GOT3 (cell line): ENCODE measurements around the gene IGF2BP2.
A peak's percentile ranks its signal among the peaks of the same experiment; 100 is the strongest.
"Not testable (repeated sequence)": the region's sequence is repeated elsewhere in the genome, so short reads cannot be mapped to it uniquely, and the experiment has no call there.

ENCODE experiments used
- DNase-seq: peaks from one replicate; lab custom pipeline; 2025; ENCODE audit warnings: mixed read lengths; lab: John Stamatoyannopoulos, UW

The IGF2BP2 gene

GRCh38 chr3:185661296-185661695 is 163.5 kb downstream of the IGF2BP2 start:
- DNase-seq = not testable (repeated sequence)

DNA sequence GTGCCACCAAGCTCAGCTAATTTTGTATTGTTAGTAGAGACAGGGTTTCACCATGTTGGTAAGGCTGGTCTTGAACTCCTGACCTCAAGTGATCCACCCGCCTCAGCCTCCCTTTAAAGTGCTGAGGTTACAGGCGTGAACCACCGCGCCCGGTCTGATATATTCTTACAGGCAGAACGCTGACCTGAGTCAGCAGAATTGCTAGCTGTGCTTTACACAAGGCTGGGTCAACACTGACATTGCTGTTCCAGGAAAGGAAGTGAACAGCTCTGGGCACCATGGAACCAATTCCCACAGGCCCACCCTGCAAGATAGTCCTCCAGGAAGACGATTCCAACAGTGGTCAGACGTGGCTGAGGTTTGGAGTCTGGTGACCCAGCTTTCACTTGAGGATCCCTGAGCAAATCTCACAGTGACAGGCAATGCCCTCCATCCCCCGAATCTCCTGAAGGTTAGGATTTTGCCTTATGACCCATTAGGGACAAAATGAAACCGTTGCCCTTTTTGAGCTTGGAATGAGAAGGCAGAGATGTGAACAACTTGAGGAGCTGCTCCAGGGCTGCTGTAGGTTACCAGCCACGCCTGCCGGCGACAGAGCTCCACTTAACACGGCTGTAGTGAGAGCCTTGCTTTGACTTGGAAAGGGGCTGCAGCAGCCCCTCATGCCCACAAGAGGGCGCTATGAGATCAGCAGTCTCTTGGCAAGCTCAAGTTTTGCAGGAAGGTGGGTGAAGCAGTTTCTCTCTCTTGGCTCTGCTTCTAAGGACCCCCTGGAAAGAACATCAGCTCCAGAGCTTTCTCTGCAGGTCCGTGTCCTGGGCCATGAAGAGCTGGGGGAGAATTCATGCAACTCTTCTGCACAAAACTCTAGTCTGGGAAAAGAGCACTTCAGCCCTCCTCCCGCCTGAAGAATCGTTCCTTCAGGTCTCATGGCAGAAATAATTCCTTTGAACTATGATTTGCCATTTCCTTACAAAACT is 164.6 kb downstream of the IGF2BP2 start:
- DNase-seq = no peak

GRCh38 chr3:185658943-185659342 is 165.9 kb downstream of the IGF2BP2 start:
- DNase-seq = no peak

- DNase-seq = peak; percentile 68
Observed at GRCh38 chr3:185658504-185658912, 166.3 kb downstream of the IGF2BP2 start.

DNA sequence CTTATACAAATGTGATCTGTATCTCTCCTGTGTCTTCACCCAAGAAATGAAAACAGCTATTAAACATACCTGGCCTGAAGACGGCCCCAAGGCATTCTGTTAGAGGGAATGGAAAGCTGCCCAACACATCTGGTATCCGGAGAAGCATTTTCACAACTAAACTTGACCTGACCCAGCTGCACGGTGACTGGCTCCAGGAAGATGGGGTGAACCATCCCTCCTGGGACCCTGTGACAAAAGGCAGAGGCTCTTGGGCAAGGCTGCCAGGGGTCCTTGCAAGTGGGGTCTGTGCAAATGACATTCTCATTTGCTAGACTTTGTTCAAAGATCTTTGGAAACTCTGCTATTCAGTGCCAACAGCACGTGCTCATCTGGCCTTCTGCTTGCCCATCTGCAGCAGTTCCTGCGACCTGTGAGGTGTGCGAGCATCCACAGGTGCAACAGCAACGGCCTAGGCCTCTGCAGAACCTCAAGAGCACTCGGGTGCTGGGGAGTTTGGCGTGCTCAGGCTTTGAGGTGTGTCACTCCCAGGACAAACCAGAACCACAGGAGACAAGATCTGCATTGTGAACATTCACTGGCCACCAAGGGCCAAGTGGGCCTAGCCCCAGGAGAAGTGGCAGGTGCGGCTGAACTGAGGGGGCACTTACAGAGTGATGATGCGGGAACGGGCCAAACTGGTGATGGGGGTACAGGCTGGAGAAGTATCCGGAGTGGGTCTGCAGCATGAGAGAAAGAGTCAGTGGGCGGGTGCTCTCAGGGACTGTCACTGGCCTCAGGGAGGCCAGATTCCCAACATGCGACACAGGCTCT is 166.9 kb downstream of the IGF2BP2 start:
- no peak for DNase-seq

DNA sequence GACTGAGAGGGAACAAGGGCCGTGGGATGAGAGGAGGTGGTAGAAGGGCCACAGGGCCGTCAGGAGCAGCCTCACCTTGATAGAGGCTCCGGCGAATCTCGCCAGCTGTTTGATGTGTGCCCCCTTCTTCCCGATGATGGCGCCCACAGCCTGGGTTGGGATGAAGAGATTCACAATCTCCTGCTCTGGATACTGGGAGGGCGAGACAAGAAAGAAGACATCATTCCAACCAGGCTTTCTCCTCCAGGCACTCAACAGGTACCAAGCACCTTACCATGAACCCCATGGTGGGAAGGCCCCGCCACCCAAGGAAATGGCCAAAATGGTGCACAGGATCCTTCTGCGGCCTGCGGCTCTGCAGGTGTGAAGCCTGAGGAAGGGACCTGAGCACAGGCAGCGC is 167.6 kb downstream of the IGF2BP2 start:
- no peak for DNase-seq

DNA sequence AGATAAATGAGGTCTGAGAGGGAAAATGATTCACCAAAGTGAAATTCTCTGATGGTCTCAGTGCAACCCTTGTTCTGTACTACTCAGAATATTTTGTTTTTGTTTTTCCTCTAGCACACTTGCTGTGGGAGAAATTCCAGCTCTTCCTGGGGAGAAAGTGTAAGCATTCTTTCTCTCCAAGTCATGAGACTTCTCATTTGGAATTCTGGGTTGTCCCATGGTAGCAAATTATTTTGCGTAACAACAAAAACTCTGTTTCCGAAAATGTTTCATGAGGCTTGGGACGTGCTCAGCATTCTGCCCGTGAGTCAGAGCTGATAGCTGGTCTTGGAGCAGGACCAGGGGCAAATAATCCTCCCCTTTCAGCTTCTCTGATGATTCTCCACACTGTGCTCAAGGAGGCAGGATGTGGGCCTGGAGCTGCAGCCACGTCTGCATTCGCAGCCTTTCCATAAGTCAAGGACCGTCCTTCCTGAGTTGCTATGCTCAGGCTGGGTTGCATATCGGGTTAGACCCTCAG is 168.5 kb downstream of the IGF2BP2 start:
- DNase-seq = peak; percentile 55

- DNase-seq = no peak
Observed at GRCh38 chr3:185655426-185656320, 169.2 kb downstream of the IGF2BP2 start.

DNA sequence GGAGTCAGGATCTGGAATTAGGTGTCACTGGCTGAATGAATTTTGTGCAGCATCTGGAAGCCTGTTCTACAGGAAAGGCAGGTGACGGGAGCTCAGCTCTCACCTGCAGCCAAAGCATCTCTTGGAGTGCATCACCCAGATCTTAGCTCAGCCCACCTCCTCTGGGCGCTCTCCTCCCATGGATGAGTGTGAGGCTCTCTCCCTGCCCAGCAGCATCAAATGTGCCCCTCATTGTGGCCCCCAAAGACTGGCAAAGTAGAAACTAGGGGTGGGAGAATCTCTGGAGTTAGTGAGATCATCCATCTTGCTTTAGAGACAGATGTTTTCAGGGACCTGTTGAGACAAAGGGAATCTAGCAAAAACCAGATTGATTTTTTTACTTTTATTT is 170.1 kb downstream of the IGF2BP2 start:
- no peak for DNase-seq

DNA sequence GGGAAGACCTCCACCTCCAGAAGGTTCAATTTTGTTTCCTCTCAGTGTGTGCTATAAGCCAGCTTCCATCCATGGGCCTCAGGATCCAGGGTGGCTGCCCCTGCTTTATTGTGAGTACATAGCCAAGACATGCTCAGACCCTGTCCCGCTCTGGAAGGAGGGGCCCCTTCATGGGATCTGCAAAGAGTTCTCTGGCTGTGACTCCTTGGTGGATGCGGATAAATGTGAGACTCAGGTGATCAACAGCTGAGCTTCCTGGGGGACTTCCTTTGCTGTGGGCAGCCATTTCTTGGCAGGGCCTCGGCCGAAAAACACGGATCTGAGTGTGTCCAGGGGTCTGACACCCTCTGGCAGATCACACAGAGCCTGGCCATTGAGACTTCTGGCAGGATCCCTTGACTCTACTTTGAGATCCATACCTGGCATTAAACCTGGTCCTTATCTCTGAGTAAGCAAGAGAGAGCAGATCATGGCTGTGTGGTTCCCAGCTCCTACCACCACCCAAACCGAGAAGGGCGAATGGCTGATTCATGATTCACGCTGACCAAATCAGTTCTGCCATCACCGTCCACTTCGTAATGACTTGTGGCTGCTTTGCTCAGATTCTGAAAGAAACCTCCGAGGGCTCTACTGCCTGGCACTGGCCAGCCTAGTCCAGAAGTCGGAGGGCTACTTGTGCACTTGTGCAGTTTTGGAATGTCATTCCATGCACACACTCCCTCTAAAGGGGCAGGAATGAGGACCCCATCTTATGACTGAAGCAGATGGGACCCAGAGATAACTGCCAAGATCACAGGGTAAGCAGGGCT is 170.7 kb downstream of the IGF2BP2 start:
- DNase-seq = no peak

DNA sequence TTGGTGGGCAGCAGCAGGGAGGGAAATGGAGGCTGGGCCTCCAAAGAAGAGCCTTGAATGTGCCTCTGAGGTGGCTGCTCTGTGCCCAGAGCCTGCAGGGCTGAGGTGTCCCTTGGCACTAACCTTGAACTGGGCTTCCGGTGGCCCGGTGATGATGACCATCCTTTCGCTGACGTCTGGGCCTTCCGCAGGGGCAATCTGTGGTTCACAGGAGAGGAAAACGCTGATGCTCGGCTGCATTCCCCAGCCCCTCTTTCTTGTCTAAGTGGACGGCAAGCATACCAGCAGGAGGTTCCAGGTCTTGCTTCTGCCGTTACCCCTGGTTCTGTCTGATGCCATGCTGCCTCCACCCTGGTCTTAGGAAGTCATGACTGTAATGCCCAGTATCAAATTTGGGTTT is 172.9 kb downstream of the IGF2BP2 start:
- no peak for DNase-seq

- no peak for DNase-seq
Observed at GRCh38 chr3:185649414-185649813, 175.4 kb downstream of the IGF2BP2 start.

GRCh38 chr3:185648396-185648795 is 176.4 kb downstream of the IGF2BP2 start:
- DNase-seq = no peak

DNA sequence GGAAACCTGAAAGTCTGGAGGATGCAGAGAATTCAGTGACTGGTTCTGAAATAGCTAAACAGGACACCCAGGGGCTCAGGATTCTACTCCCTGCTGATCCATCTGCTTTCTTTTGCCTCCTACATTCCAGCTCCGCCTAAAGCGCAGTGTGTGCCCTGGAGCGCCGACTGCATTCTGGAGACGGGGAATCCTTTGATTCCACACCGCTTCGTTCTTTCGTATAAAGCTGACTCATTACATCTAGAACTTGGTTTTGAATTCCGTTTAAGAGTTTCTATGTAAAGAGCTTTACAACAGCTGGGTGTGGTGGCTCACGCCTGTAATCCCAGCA is 177.0 kb downstream of the IGF2BP2 start:
- DNase-seq = no peak

DNA sequence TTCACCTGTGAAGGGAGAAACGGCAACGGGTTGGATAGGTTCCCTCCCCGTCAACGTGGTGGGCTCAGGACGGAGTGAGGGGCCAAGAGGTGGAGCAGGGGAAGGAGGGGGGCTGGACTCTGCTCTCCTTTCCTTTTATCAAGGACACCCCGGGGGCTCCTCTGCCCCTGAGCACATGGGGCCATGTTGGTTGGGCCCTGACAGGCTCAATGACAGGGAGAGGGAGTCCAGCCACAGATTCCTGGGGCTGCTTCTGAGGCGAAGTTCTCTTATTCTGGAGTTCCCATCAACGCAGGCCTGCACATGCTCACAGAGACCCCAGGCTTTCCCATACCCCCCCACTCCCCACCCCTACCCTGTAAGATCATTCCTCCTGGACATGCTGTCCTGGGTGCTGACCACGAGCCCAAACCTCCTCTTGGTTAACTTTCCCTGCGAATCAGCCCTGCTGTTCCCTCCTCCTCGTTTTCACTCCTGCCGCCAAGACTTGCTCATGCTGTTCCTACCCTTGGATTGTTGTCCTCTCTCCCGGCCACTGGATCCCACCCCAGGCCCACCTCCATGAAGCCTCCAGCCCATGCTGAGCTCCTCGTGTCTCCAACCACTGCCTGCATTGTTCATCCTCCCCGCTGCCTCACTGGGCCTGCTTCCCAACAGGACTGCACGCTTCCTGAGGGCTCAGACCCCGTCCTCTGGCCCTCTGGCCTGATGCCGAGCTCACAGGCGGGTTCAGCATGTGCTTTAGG is 177.5 kb downstream of the IGF2BP2 start:
- no peak for DNase-seq

- no peak for DNase-seq
Observed at GRCh38 chr3:185646382-185647133, 178.3 kb downstream of the IGF2BP2 start.

GRCh38 chr3:185645596-185646381 is 179.1 kb downstream of the IGF2BP2 start:
- DNase-seq = no peak

DNA sequence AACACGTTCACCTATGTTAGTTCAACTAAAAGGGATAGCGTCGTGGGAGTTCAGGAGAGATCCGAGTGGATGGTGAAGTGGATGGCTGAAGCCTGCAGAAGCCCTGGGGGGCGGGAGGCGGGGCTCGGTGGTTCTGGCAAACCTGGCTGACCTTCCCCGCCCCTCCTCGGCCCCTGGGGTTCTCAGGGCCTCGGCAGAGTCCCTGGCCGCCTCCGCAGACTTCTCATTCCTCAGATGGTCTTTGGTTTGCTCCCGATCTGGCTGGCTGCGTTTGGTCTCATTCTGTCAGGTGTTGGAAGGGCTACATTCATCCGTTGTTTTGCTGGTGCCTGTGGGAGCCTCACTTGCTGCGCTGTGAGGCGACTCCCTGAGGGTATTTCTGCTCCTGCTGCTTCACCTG is 179.7 kb downstream of the IGF2BP2 start:
- not testable (repeated sequence) for DNase-seq

DNA sequence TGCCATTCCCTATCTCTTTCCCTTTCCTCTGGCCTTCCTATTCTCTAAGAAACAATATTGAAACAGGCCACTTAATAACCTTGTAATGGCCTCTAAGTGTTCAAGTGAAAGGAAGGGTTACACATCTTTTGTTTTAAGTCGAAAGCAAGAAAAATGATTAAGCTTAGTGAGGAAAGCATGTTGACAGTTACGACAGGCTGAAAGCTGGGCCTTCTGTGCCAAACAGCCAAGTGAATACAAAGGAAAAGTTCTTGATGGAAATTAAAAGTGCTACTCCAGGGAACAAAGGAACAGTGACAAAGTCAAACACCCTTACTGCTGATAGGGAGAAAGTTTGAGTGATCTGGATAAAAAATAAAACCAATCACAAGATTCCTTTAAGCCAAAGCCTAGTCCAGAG is 184.5 kb downstream of the IGF2BP2 start:
- DNase-seq = no peak
